ENCODE results near the gene NPM1.

The NPM1 gene

GRCh38 chr5:171454549-171454948, 66.9 kb downstream of the NPM1 start:
- POLR2A ChIA-PET, result no interaction called here
- CTCF ChIA-PET, result interaction anchor here (1.0 kb wide), 1 partner anchor 89 kb away, joined by 4 read pairs; no protein-coding TSS in a partner anchor
- Histone ChIP-seq H3K4me3 (ENCODE audit: low read depth, low read length) (no peak overlapping the region), H3K36me3 (ENCODE audit: control insufficient read depth in 2 of 2, insufficient read depth in 1 of 2, low read length in 2 of 2) (no peaks in the 10 kb centered on the region), H3K4me1 (ENCODE audit: control insufficient read depth, insufficient read depth, low read length) (no peaks in the 10 kb centered on the region), H3K9me3 (ENCODE audit: control insufficient read depth, insufficient read depth, low read depth, low read length) (no peaks in the 10 kb centered on the region), H3K27ac (ENCODE audit: extremely low read depth, low read depth, low read length) (no peak overlapping the region)
- TF ChIP-seq ZNF704 (tag by site-specific recombination; IDR thresholded peaks at IDR 0.05), result no peak
- no peak for TF ChIP-seq ZBTB11 (tag by site-specific recombination; conservative IDR thresholded peaks at IDR 0.05; ENCODE audit: low read depth)
- TF ChIP-seq ZNF138 (tag by site-specific recombination; IDR thresholded peaks at IDR 0.05; ENCODE audit: borderline replicate concordance), result no peak
- TF ChIP-seq BCL6B (tag by site-specific recombination; IDR thresholded peaks at IDR 0.05), result no peak
- no peak for TF ChIP-seq REPIN1 (tag by site-specific recombination; IDR thresholded peaks at IDR 0.05; ENCODE audit: low read depth)
- no peak for TF ChIP-seq BCL11B (tag by site-specific recombination; IDR thresholded peaks at IDR 0.05; ENCODE audit: low read depth)
- TF ChIP-seq ZNF248 (tag by site-specific recombination; IDR thresholded peaks at IDR 0.05), result no peak
- no peak for TF ChIP-seq ZNF214 (tag by site-specific recombination; IDR thresholded peaks at IDR 0.05; ENCODE audit: borderline replicate concordance)
- TF ChIP-seq SALL2 (tag by site-specific recombination; IDR thresholded peaks at IDR 0.05; ENCODE audit: borderline replicate concordance), result no peak
- no peak for TF ChIP-seq ZNF792 (tag by site-specific recombination; IDR thresholded peaks at IDR 0.05)
- TF ChIP-seq ZBTB8A (tag by site-specific recombination; IDR thresholded peaks at IDR 0.05), result no peak
- TF ChIP-seq ELK4 (IDR thresholded peaks at IDR 0.05; ENCODE audit: borderline replicate concordance, low read depth, low read length), result no peak
- TF ChIP-seq ZNF510 (tag by site-specific recombination; IDR thresholded peaks at IDR 0.05; ENCODE audit: insufficient replicate concordance), result no peak
- TF ChIP-seq WT1 (tag by site-specific recombination; IDR thresholded peaks at IDR 0.05), result no peak
- no peak for TF ChIP-seq ZNF335 (tag by site-specific recombination; conservative IDR thresholded peaks at IDR 0.05)
- TF ChIP-seq ZNF544 (tag by site-specific recombination; IDR thresholded peaks at IDR 0.05), result no peak
- TF ChIP-seq ZNF366 (tag by site-specific recombination; conservative IDR thresholded peaks at IDR 0.05), result no peak
- TF ChIP-seq ZNF658 (tag by site-specific recombination; IDR thresholded peaks at IDR 0.05), result no peak
- no peak for TF ChIP-seq ZNF600 (tag by site-specific recombination; IDR thresholded peaks at IDR 0.05)

GRCh38 chr5:171455522-171455921, 67.9 kb downstream of the NPM1 start:
- Histone ChIP-seq H3K36me3 (ENCODE audit: control insufficient read depth in 2 of 2, insufficient read depth in 1 of 2, low read length in 2 of 2) (no peaks in the 10 kb centered on the region), H3K9me3 (ENCODE audit: control insufficient read depth, insufficient read depth, low read depth, low read length) (no peaks in the 10 kb centered on the region), H3K4me3 (ENCODE audit: low read depth, low read length) (no peak overlapping the region), H3K4me1 (ENCODE audit: control insufficient read depth, insufficient read depth, low read length) (no peaks in the 10 kb centered on the region), H3K27ac (ENCODE audit: extremely low read depth, low read depth, low read length) (no peak overlapping the region)
- CTCF ChIA-PET, result no interaction called here
- POLR2A ChIA-PET, result no interaction called here
- TF ChIP-seq KLF1 (tag by site-specific recombination; IDR thresholded peaks at IDR 0.05), result no peak
- no peak for TF ChIP-seq ZBTB49 (tag by site-specific recombination; IDR thresholded peaks at IDR 0.05; ENCODE audit: low read depth)
- no peak for TF ChIP-seq TSHZ1 (tag by site-specific recombination; IDR thresholded peaks at IDR 0.05; ENCODE audit: borderline replicate concordance)
- TF ChIP-seq ZNF707 (tag by site-specific recombination; IDR thresholded peaks at IDR 0.05), result no peak
